Neutrophil (primary cell): ENCODE results near the gene DMKN.

Source experiments
- H3K27ac ChIP-seq: fragments of 200-600 bp; sonication (generic); 2 replicates; pipeline ENCODE4 v1.5.1; 2016; ENCODE audit warnings: mild to moderate bottlenecking, moderate library complexity
- H3K27me3 ChIP-seq: fragments of 200-600 bp; sonication (generic); 2 replicates; pipeline ENCODE4 v1.6.0; 2016; ENCODE audit warnings: mild to moderate bottlenecking
- H3K36me3 ChIP-seq: fragments of 200-600 bp; sonication (generic); 2 replicates; pipeline ENCODE4 v1.5.1; 2017
- H3K4me1 ChIP-seq, 2 experiments: fragments of 200-600 bp in 1 of 2; sonication (generic) in 1 of 2; 1 replicate in 1 of 2; 2 replicates in 1 of 2; pipeline versions ENCODE4 v1.5.1 to v1.6.1; 2013 to 2016; ENCODE audit warnings: low read depth in 1 of 2, low read length in 1 of 2, mild to moderate bottlenecking in 1 of 2, moderate library complexity in 1 of 2; ENCODE audit not compliant: control insufficient read depth in 1 of 2, insufficient read depth in 1 of 2
- H3K4me3 ChIP-seq, 2 experiments: fragments of 200-600 bp in 1 of 2; sonication (generic) in 1 of 2; 1 replicate in 1 of 2; 2 replicates in 1 of 2; pipeline ENCODE4 v1.5.1; 2013 to 2016; ENCODE audit warnings: low read depth in 1 of 2, low read length in 1 of 2, mild to moderate bottlenecking in 1 of 2, moderate library complexity in 1 of 2
- H3K9me3 ChIP-seq: fragments of 200-600 bp; sonication (generic); 2 replicates; pipeline ENCODE4 v1.5.1; 2016
- CTCF ChIP-seq: fragments of 200-600 bp; sonication (generic); IDR thresholded peaks from 2 replicates; pipeline ENCODE4 v1.5.1; 2016; ENCODE audit warnings: antibody characterized with exemption

The DMKN gene

GRCh38 chr19:35488677-35489076 lies 24.8 kb downstream of the DMKN start:
- TF ChIP-seq CTCF = no peak
- Histone ChIP-seq H3K27ac (no peak overlapping the region), H3K27me3 (peaks cover 33% of the 10 kb centered on the region)

GRCh38 chr19:35487656-35488182 lies 25.7 kb downstream of the DMKN start:
- TF ChIP-seq CTCF = no peak
- Histone ChIP-seq H3K27ac (no peak overlapping the region), H3K9me3 (no peaks in the 10 kb centered on the region), H3K4me3 (no peak overlapping the region), H3K27me3 (peaks cover 37% of the 10 kb centered on the region), H3K4me1 (no peaks in the 10 kb centered on the region), H3K36me3 (no peaks in the 10 kb centered on the region)

More at GRCh38 chr19:35488677-35489076, 24.8 kb downstream of the DMKN start:
- no peaks in the 10 kb centered on the region for H3K36me3 ChIP-seq
- H3K4me1 ChIP-seq = no peaks in the 10 kb centered on the region
- H3K9me3 ChIP-seq = no peaks in the 10 kb centered on the region
- no peak overlapping the region for H3K4me3 ChIP-seq

- H3K36me3 ChIP-seq = no peaks in the 10 kb centered on the region
- H3K4me3 ChIP-seq = no peak overlapping the region
- peaks cover 36% of the 10 kb centered on the region for H3K27me3 ChIP-seq
- no peaks in the 10 kb centered on the region for H3K9me3 ChIP-seq
- TF ChIP-seq CTCF = no peak
- H3K4me1 ChIP-seq = no peaks in the 10 kb centered on the region
- no peak overlapping the region for H3K27ac ChIP-seq
Observed at GRCh38 chr19:35486268-35486708, 27.2 kb downstream of the DMKN start.

GRCh38 chr19:35484252-35485036 lies 29.0 kb downstream of the DMKN start:
- H3K27ac ChIP-seq = no peak overlapping the region
- H3K9me3 ChIP-seq = no peaks in the 10 kb centered on the region
- H3K36me3 ChIP-seq = no peaks in the 10 kb centered on the region
- no peak overlapping the region for H3K4me3 ChIP-seq
- no peaks in the 10 kb centered on the region for H3K4me1 ChIP-seq
- no peak for TF ChIP-seq CTCF
- H3K27me3 ChIP-seq = peaks cover 36% of the 10 kb centered on the region

GRCh38 chr19:35483089-35483488 lies 30.4 kb downstream of the DMKN start:
- H3K27ac ChIP-seq = no peak overlapping the region
- H3K27me3 ChIP-seq = peaks cover 33% of the 10 kb centered on the region
- no peak for TF ChIP-seq CTCF
- no peaks in the 10 kb centered on the region for H3K36me3 ChIP-seq
- no peaks in the 10 kb centered on the region for H3K4me1 ChIP-seq
- H3K9me3 ChIP-seq = no peaks in the 10 kb centered on the region
- no peak overlapping the region for H3K4me3 ChIP-seq
